IMR-90 (cell line): ENCODE data around the gene GGT5. TPM values are rescaled to one million over a fixed set of nuclear protein-coding genes. Genes with fewer than 3 reads are reported as not detected.

Source experiments
- ATAC-seq: fragments of 200-7000 bp; cut with Tn5 transposase; 2 replicates; pipeline ENCODE4 v1.9.1; 2020; ENCODE audit warnings: low read depth, mild to moderate bottlenecking, moderate library complexity
- BruUV-seq: library from RNA; stranded (reverse); fragments of 400-500 nt; replicated peaks from 2 replicates; lab custom pipeline; 2021; lab: Mats Ljungman, UMichigan
- CTCF ChIA-PET: fragments of 300-600 bp; formaldehyde crosslinking; extraction: SDS; loops from one replicate; lab custom pipeline; 2021; ENCODE audit warnings: antibody characterized with exemption; lab: Yijun Ruan, JAX
- POLR2A ChIA-PET: fragments of 300-600 bp; sonication (Branson Sonifier 250); formaldehyde crosslinking; loops from one replicate; lab custom pipeline; 2022; ENCODE audit warnings: antibody characterized with exemption; ENCODE audit not compliant: unreplicated experiment; lab: Charles Lee
- DNase-seq: peaks from one replicate; pipeline ENCODE4 v3.0.0; 2013
- H2AFZ ChIP-seq: replicated peaks from 2 replicates; pipeline ENCODE3; 2013; ENCODE audit warnings: low read length, mild to moderate bottlenecking; ENCODE audit not compliant: poor library complexity
- H2AK5ac ChIP-seq: 2 replicates; pipeline ENCODE4 v1.6.1; 2013; ENCODE audit warnings: low read depth, low read length, inconsistent platforms
- H2AK9ac ChIP-seq: replicated peaks from 2 replicates; pipeline ENCODE3; 2013; ENCODE audit warnings: mild to moderate bottlenecking, low read depth, low read length, moderate library complexity; ENCODE audit not compliant: poor library complexity
- H2BK120ac ChIP-seq: 2 replicates; pipeline ENCODE4 v1.6.1; 2013; ENCODE audit warnings: low read depth, low read length, inconsistent platforms
- H2BK15ac ChIP-seq: 3 replicates; pipeline ENCODE4 v1.6.1; 2013; ENCODE audit warnings: low read depth, low read length, inconsistent platforms
- H2BK20ac ChIP-seq: 2 replicates; pipeline ENCODE4 v1.6.1; 2013; ENCODE audit warnings: low read depth, mild to moderate bottlenecking, inconsistent platforms, low read length, moderate library complexity
- H2BK5ac ChIP-seq: 2 replicates; pipeline ENCODE4 v1.6.1; 2013; ENCODE audit warnings: mild to moderate bottlenecking, low read depth, low read length, inconsistent platforms; ENCODE audit not compliant: poor library complexity, severe bottlenecking
- H3K14ac ChIP-seq: replicated peaks from 2 replicates; pipeline ENCODE4 v1.6.1; 2013; ENCODE audit warnings: low read depth, low read length, inconsistent platforms
- H3K18ac ChIP-seq: 2 replicates; pipeline ENCODE4 v1.6.1; 2013; ENCODE audit warnings: low read depth, low read length, control low read depth
- H3K23ac ChIP-seq: 2 replicates; pipeline ENCODE4 v1.6.1; 2013; ENCODE audit warnings: low read depth, low read length, inconsistent platforms
- H3K27ac ChIP-seq: 2 replicates; pipeline ENCODE4 v1.5.1; 2013; ENCODE audit warnings: mild to moderate bottlenecking, control low read depth, low read length; ENCODE audit not compliant: insufficient read depth
- H3K27me3 ChIP-seq: 2 replicates; pipeline ENCODE4 v1.6.1; 2013; ENCODE audit warnings: low read length; ENCODE audit not compliant: control insufficient read depth, insufficient read depth
- H3K36me3 ChIP-seq: 2 replicates; pipeline ENCODE4 v1.6.1; 2013; ENCODE audit warnings: low read length, mixed read lengths; ENCODE audit not compliant: control insufficient read depth, insufficient read depth
- H3K4ac ChIP-seq: 2 replicates; pipeline ENCODE4 v1.6.1; 2013; ENCODE audit warnings: low read depth, low read length, inconsistent platforms
- H3K4me1 ChIP-seq: 2 replicates; pipeline ENCODE4 v1.6.1; 2013; ENCODE audit warnings: low read length, mixed read lengths; ENCODE audit not compliant: control insufficient read depth, insufficient read depth
- H3K4me2 ChIP-seq: 2 replicates; pipeline ENCODE4 v1.6.1; 2013; ENCODE audit warnings: low read depth, mild to moderate bottlenecking, control low read depth, low read length, moderate library complexity
- H3K4me3 ChIP-seq: 2 replicates; pipeline ENCODE4 v1.5.1; 2013; ENCODE audit warnings: low read depth, mild to moderate bottlenecking, control low read depth, low read length, moderate library complexity; ENCODE audit not compliant: insufficient read depth
- H3K56ac ChIP-seq: 2 replicates; pipeline ENCODE4 v1.6.1; 2013; ENCODE audit warnings: low read length, inconsistent platforms; ENCODE audit not compliant: insufficient read depth; ENCODE audit errors: extremely low read depth
- H3K79me1 ChIP-seq, 2 experiments: 2 replicates each; pipeline ENCODE4 v1.6.1; 2013; ENCODE audit warnings: low read length in 2 of 2, inconsistent platforms in 1 of 2, low read depth in 1 of 2
- H3K9ac ChIP-seq: 2 replicates; pipeline ENCODE4 v1.6.1; 2013; ENCODE audit warnings: low read depth, low read length, control low read depth
- H3K9me1 ChIP-seq: 2 replicates; pipeline ENCODE4 v1.6.1; 2013; ENCODE audit warnings: low read length, inconsistent platforms; ENCODE audit not compliant: insufficient read depth
- H3K9me3 ChIP-seq: 2 replicates; pipeline ENCODE4 v1.6.1; 2013; ENCODE audit warnings: low read length; ENCODE audit not compliant: control insufficient read depth, insufficient read depth
- H4K20me1 ChIP-seq: 2 replicates; pipeline ENCODE4 v1.6.1; 2013; ENCODE audit warnings: low read length, inconsistent platforms; ENCODE audit not compliant: insufficient read depth
- H4K5ac ChIP-seq: 2 replicates; pipeline ENCODE4 v1.6.1; 2013; ENCODE audit warnings: mild to moderate bottlenecking, low read depth, low read length, control low read depth
- H4K8ac ChIP-seq, 2 experiments: 2 replicates each; pipeline ENCODE4 v1.6.1; 2013; ENCODE audit warnings: low read depth in 2 of 2, low read length in 2 of 2, control low read depth in 1 of 2, inconsistent platforms in 1 of 2
- H4K91ac ChIP-seq: 2 replicates; pipeline ENCODE4 v1.6.1; 2013; ENCODE audit warnings: low read depth, low read length, inconsistent platforms; ENCODE audit not compliant: insufficient read depth
- BHLHE40 ChIP-seq: fragments of 150-350 bp; IDR thresholded peaks from 2 replicates; pipeline ENCODE4 v1.6.1; 2016; ENCODE audit warnings: mild to moderate bottlenecking, low read depth, low read length
- FOS ChIP-seq: fragments of 150-350 bp; IDR thresholded peaks from 2 replicates; pipeline ENCODE4 v1.6.1; 2016; ENCODE audit warnings: low read depth, low read length
- MAFK ChIP-seq: IDR thresholded peaks from 2 replicates; pipeline ENCODE4 v1.6.1; 2012; ENCODE audit warnings: low read depth, low read length, improper control_type of control experiment
- MXI1 ChIP-seq: IDR thresholded peaks from 2 replicates; pipeline ENCODE4 v1.6.1; 2012; ENCODE audit warnings: low read depth, mild to moderate bottlenecking, low read length, moderate library complexity, borderline replicate concordance
- NFE2L2 ChIP-seq: fragments of 150-350 bp; IDR thresholded peaks from 2 replicates; pipeline ENCODE4 v1.6.1; 2016; ENCODE audit warnings: low read depth, mild to moderate bottlenecking, low read length
- POLR2A ChIP-seq: IDR thresholded peaks from 2 replicates; pipeline ENCODE4 v1.6.1; 2012; ENCODE audit warnings: mild to moderate bottlenecking, low read depth, low read length
- RAD21 ChIP-seq: IDR thresholded peaks from 2 replicates; pipeline ENCODE4 v1.6.1; 2012; ENCODE audit warnings: low read length, improper control_type of control experiment
- SMC3 ChIP-seq: fragments of 150-350 bp; IDR thresholded peaks from 2 replicates; pipeline ENCODE4 v1.6.1; 2016; ENCODE audit warnings: low read depth, mild to moderate bottlenecking, antibody characterized with exemption, low read length, moderate library complexity
- WGBS, 2 experiments: methylation state at CpG; one replicate each; pipeline versions ENCODE4 v1.1.5 to v1.1.7; 2013; ENCODE audit warnings: missing lambda C conversion rate in 2 of 2; ENCODE audit not compliant: insufficient read length in 1 of 2; ENCODE audit errors: extremely low coverage in 2 of 2; 5-methylcytosine and 5-hydroxymethylcytosine counted together
- dilution Hi-C: fragments of 300-500 bp; cut with HindIII; formaldehyde crosslinking; loops from one replicate; pipeline ENCODE4 v1.14.3; 2018; ENCODE audit warnings: low sequenced_read_pairs; ENCODE audit not compliant: unreplicated experiment
- in situ Hi-C: fragments of 300-500 bp; cut with MboI; formaldehyde crosslinking; loops from 3 replicates; pipeline ENCODE4 v1.14.3; 2019; ENCODE audit warnings: low sequenced_read_pairs, inconsistent platforms, mixed read lengths
- intact Hi-C: fragments of 100-400 bp; cut with micrococcal nuclease; formaldehyde crosslinking; loops from 2 replicates; pipeline ENCODE4 v1.10.0; 2022
- polyA plus RNA-seq, 3 experiments: library from polyadenylated mRNA; depleted of rRNA; stranded (reverse); fragments of >200 nt; gene quantifications; 2 replicates each; pipeline ENCODE4 v1.2.3, GENCODE V29; 2012; ENCODE audit warnings: low replicate concordance in 1 of 3
- total RNA-seq: library from RNA; depleted of rRNA; stranded (reverse); fragments of >200 nt; gene quantifications from 2 replicates; pipeline ENCODE4 v1.2.3, GENCODE V29; 2012
- TF ChIP-seq, protein P1 (sequence below): fragments of 150-350 bp; IDR thresholded peaks from 2 replicates; pipeline ENCODE4 v1.6.1; 2017; ENCODE audit warnings: mild to moderate bottlenecking, antibody characterized with exemption, low read length, low read depth
- TF ChIP-seq, protein P2 (sequence below): conservative IDR thresholded peaks from 2 replicates; pipeline ENCODE4 v1.5.1; 2012; ENCODE audit warnings: mild to moderate bottlenecking, low read depth, low read length, improper control_type of control experiment

The GGT5 gene
- total and polyA plus RNA-seq, 2 of the 4 experiments (the other 2 are of a cell fraction), result 0.18 to 5.8 TPM

- H3K4me1 ChIP-seq, result no peaks in the 10 kb centered on the region
- no peaks in the 10 kb centered on the region; a peak in 2 of 4 replicates for H3K79me1 ChIP-seq
- no peaks in the 10 kb centered on the region for H3K9me3 ChIP-seq
- no peaks in the 10 kb centered on the region; the same call in 1 of the 2 replicates for H3K36me3 ChIP-seq
- DNase-seq (no peak), ATAC-seq (no peak)
- no peak overlapping the region for H2AK9ac ChIP-seq
- no peaks in the 10 kb centered on the region for H4K20me1 ChIP-seq
- H3K4me2 ChIP-seq, result no peak overlapping the region
- no peak overlapping the region for H2BK15ac ChIP-seq
- no peak overlapping the region for H3K27ac ChIP-seq
- no peak overlapping the region for H2AFZ ChIP-seq
- H3K23ac ChIP-seq, result no peak overlapping the region
- no peak overlapping the region for H3K4ac ChIP-seq
- no peak overlapping the region; the same call in 1 of the 2 replicates for H3K18ac ChIP-seq
- no peak overlapping the region for H4K8ac ChIP-seq
- no peak overlapping the region for H2BK20ac ChIP-seq
- ChIA-PET CTCF (no interaction called here), POLR2A (no interaction called here)
- H3K27me3 ChIP-seq, result no peaks in the 10 kb centered on the region
- no peak overlapping the region for H4K5ac ChIP-seq
- H2BK5ac ChIP-seq, result no peak overlapping the region
- H3K14ac ChIP-seq, result no peak overlapping the region
- H2AK5ac ChIP-seq, result no peak overlapping the region; the same call in 1 of the 2 replicates
- H4K91ac ChIP-seq, result no peak overlapping the region
- no peak overlapping the region for H3K56ac ChIP-seq
- in situ Hi-C loops, result no loop called here
- no peak overlapping the region for H3K4me3 ChIP-seq
- BruUV-seq, result no TSS peak
- H2BK120ac ChIP-seq, result no peak overlapping the region
- H3K9me1 ChIP-seq, result no peaks in the 10 kb centered on the region; the same call in 1 of the 2 replicates
- TF ChIP-seq POLR2A (no peak), FOS (no peak), BHLHE40 (no peak), NFE2L2 (no peak), MAFK (no peak), MXI1 (no peak), SMC3 (no peak), RAD21 (no peak)
- TF ChIP-seq, protein P1, sequence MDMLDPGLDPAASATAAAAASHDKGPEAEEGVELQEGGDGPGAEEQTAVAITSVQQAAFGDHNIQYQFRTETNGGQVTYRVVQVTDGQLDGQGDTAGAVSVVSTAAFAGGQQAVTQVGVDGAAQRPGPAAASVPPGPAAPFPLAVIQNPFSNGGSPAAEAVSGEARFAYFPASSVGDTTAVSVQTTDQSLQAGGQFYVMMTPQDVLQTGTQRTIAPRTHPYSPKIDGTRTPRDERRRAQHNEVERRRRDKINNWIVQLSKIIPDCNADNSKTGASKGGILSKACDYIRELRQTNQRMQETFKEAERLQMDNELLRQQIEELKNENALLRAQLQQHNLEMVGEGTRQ, result no peak
- TF ChIP-seq, protein P2, sequence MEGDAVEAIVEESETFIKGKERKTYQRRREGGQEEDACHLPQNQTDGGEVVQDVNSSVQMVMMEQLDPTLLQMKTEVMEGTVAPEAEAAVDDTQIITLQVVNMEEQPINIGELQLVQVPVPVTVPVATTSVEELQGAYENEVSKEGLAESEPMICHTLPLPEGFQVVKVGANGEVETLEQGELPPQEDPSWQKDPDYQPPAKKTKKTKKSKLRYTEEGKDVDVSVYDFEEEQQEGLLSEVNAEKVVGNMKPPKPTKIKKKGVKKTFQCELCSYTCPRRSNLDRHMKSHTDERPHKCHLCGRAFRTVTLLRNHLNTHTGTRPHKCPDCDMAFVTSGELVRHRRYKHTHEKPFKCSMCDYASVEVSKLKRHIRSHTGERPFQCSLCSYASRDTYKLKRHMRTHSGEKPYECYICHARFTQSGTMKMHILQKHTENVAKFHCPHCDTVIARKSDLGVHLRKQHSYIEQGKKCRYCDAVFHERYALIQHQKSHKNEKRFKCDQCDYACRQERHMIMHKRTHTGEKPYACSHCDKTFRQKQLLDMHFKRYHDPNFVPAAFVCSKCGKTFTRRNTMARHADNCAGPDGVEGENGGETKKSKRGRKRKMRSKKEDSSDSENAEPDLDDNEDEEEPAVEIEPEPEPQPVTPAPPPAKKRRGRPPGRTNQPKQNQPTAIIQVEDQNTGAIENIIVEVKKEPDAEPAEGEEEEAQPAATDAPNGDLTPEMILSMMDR, result no peak
- dilution Hi-C loops, result no loop called here
- intact Hi-C loops, result no loop called here
- WGBS, 2 experiments, result no CpG with 5 or more reads among the region's 4 CpGs
- H3K9ac ChIP-seq, result no peak overlapping the region
Measured at GRCh38 chr22:24236656-24237055, 8.2 kb downstream of the GGT5 start.
